HG02798 (cell line): ENCODE measurements around the gene IL16.
A peak's percentile ranks its signal among the peaks of the same experiment; 100 is the strongest.

ENCODE experiments used
- ATAC-seq: cut with Tn5 transposase; IDR thresholded peaks from one replicate; pipeline ENCODE4 v1.9.1; 2021; ENCODE audit warnings: mild to moderate bottlenecking; ENCODE audit not compliant: unreplicated experiment, poor library complexity

Gene IL16

DNA sequence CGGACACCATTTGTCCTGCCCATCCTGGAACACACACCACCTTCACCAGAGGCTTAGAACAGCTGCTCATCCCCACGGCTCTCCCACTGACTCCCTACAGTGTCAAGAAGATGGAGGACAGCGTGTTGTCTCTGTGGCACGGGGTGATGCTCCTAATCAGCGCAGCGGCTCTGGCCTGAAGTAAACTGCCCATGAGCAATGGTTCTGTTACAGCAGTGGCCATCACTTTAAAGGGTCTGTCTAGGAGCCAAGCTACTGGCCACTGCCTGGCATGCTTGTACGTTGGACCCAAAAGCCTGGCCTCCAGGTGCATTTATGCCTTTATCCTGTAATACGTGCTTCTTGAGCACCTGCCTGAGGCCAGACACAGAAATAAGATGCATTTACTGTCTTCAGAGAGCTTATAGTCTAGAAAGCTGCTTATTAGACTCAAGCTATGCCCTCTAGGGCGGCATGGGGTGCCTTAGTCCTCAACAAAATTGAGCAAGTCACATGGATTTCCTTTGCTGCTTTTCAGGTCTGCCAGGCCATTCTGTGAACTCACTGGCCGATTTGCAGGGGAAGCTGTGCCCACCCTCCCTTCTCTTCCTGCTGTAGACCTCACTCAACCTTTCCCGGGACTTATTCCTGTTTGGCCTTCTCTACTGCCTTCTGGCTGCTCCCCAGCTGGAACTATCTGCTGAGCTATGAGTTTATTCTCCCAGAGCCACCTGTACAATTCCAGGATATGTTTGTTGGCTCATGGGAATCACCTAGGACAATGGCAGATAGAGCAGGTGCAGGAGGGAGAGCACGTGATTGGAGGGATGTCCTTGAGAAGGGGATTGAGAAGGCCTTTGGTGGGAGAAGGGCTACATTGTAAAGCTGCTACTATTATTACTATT is 75.3 kb downstream of the IL16 start:
- ATAC-seq, result no peak

- ATAC-seq, result no peak
Measured at GRCh38 chr15:81273200-81273599, 76.5 kb downstream of the IL16 start.

DNA sequence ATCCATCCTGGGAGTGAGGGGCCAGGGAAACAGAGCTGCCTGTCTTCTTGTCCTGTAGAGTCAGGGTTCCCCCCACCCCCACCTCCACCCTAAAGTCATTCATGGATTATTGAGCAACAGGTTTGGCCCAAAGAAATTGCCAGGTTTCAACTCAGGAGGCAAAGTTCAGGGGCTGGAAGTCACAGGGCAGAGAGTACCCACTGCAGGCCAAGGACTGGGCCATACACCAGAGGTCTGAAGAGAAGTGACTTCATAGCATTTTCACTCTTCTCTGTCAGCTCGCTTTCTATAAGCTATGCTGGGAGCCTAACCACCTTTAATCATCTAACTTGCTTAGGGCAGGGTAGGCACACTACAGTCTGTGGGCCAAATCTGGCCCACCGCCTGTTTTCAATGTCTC is 77.2 kb downstream of the IL16 start:
- ATAC-seq, result no peak

- no peak for ATAC-seq
Measured at GRCh38 chr15:81274255-81274654, 77.6 kb downstream of the IL16 start.

DNA sequence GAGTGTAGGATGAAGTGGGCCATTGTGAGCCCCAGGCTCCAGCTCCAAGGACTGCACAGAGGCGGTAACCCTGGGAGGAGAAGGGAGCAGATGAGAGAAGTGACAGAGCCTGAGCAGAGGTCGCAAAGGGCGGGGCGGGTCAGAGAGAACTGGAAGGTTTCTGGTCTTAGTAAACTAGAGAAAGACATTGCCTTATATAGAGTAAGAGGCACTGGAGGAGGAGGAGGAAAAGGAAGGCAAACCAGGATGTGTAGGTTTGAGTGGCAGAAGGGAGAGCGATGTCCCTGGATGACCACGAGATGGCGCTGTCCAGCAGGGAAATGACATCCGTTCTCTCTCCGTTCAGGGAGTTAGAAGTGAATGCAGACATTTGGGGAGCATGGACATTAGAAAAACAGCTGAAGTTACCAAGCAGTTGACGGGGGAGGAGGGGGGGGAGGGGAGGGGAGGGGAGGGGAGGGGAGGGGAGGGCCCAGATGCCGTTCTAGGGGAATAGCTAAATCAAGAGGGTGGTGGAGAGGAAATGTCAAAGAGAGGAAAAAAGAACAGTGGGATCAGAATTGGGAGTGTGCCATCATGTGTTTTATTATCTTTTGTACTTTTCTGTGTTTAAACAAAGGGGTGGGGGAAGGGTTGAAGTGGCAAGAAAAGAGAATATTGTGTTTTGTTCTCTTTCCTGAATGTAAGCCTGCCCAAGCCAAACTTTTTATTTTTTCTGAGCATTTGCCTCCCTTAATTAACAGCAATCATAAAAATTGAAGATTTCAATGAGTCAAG is 78.4 kb downstream of the IL16 start:
- ATAC-seq, result peak; percentile 78

- ATAC-seq, result no peak
Measured at GRCh38 chr15:81275711-81276392, 79.2 kb downstream of the IL16 start.

GRCh38 chr15:81276967-81277366 is 80.3 kb downstream of the IL16 start:
- no peak for ATAC-seq

DNA sequence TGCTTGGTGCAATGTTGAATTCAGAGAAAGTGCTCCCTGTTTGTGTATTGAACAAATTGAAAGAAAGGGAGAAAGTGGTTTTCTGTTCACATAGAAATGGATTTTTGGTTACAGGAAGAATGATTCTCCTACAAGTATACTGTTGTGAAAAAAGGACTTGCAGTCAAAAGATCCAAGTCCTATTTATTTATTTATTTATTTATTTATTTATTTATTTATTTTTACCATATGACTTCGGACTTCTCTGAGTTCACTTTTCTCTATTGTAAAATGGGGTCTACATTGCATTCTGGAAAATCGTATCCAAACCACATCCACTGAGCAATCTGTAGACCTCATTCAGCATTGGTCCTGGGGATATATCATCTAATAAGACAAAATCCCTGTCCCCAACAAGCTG is 81.2 kb downstream of the IL16 start:
- ATAC-seq, result no peak

GRCh38 chr15:81278306-81279029 is 81.8 kb downstream of the IL16 start:
- no peak for ATAC-seq

- ATAC-seq, result no peak
Measured at GRCh38 chr15:81279621-81280485, 83.2 kb downstream of the IL16 start.

DNA sequence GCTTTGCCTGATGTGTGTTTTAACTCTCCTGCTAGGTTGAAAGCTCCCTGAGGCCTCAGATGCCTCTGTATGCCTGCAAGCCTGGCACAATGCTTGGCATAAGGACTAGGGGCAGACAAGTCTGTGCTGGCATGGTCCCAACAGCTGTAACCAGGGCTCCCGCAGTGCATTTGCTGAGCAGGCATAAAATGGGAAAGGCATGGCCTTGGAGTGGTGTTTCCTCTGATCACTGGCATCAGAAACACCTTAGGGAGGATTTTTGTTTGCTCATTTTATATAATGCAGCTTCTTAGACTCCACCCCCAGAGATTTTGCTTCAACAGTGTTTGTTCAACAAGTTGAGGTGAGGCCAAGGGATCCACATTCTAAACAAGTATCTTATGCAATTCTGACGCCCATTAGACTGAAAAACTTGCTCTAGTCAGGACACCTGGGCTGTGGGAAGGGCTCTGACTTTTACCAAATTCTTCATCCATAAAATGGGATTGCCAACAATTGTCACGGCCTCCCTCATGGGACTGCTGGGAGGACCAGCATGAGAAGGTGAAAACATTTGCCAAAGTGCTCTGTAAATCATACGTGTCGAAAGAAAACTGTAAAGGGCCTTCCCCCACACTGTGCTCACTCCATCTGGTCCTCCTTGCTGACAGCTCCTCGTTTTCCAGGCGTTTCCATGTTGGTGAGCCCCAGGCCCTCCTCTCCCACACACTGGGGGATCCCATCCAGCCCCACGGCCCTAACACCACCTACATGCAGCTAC is 84.2 kb downstream of the IL16 start:
- no peak for ATAC-seq

GRCh38 chr15:81281456-81281735 is 84.7 kb downstream of the IL16 start:
- no peak for ATAC-seq

GRCh38 chr15:81281766-81282605 is 85.3 kb downstream of the IL16 start:
- ATAC-seq, result no peak

- ATAC-seq, result no peak
Measured at GRCh38 chr15:81282606-81282895, 85.9 kb downstream of the IL16 start.

GRCh38 chr15:81282911-81283310 is 86.2 kb downstream of the IL16 start:
- no peak for ATAC-seq

- peak; percentile 67 for ATAC-seq
Measured at GRCh38 chr15:81284256-81285031, 87.8 kb downstream of the IL16 start.

DNA sequence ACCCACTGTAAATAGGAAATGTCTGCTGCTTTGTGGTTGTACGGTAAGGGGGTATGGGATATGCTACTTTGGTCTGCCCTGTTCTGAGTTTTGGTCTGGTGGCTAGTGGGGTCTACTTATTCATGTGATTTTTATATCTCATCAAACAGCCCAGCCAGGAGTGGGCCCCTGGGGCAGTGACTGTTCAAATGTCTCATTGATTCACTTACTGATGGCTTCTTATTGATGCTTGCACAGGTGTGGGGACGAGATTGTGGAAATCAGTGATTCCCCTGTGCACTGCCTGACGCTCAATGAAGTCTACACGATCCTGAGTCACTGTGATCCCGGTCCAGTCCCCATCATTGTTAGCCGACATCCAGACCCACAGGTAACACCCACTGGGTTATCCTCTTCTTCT is 88.8 kb downstream of the IL16 start:
- no peak for ATAC-seq
